Activated T-helper 2 cell treated with anti-CD3 and anti-CD28 coated beads, Interferon-gamma antibody, Interleukin-2, Interleukin-4, amounts not matched to agents 10 μg/mL and 5 μg/mL and 100 μg/mL, durations not matched to agents 14 hours and 24 hours and 36 hours (primary cell): ENCODE data around the gene PARVA. TPM values are rescaled to one million over a fixed set of nuclear protein-coding genes. Genes with fewer than 3 reads are reported as not detected.
A peak's percentile ranks its signal among the peaks of the same experiment; 100 is the strongest.
"Not testable (repeated sequence)": the region's sequence is repeated elsewhere in the genome, so short reads cannot be mapped to it uniquely, and the experiment has no call there.

Experiments used
- DNase-seq: peaks from one replicate; pipeline ENCODE4 v3.0.0; 2021; ENCODE audit warnings: low spot score
- H3K27ac Mint-ChIP-seq: one replicate; pipeline ENCODE4 v1.8.0; 2021; ENCODE audit warnings: mixed read lengths
- H3K27me3 Mint-ChIP-seq: one replicate; pipeline ENCODE4 v1.8.0; 2021; ENCODE audit warnings: low read depth, mixed read lengths
- H3K36me3 Mint-ChIP-seq: one replicate; pipeline ENCODE4 v1.8.0; 2021; ENCODE audit warnings: low read depth, mixed read lengths
- H3K4me1 Mint-ChIP-seq: one replicate; pipeline ENCODE4 v1.8.0; 2021; ENCODE audit warnings: low read depth, mixed read lengths
- H3K4me3 Mint-ChIP-seq: one replicate; pipeline ENCODE4 v1.8.0; 2021; ENCODE audit warnings: low read depth, mild to moderate bottlenecking, moderate library complexity, mixed read lengths
- H3K9me3 Mint-ChIP-seq: one replicate; pipeline ENCODE4 v1.8.0; 2021; ENCODE audit warnings: mixed read lengths
- intact Hi-C: fragments of 100-400 bp; cut with micrococcal nuclease; formaldehyde crosslinking; loops from one replicate; pipeline ENCODE4 v1.15.1; 2023
- total RNA-seq: library from RNA; stranded (reverse); gene quantifications from 2 replicates; pipeline ENCODE4 v1.2.3, GENCODE V29; 2022

PARVA gene
- total RNA-seq: not detected in 2 replicates

- H3K9me3 Mint-ChIP-seq: no peaks in the 10 kb centered on the region
- H3K4me3 Mint-ChIP-seq: peak within 1 kb of the TSS; percentile 52
- H3K27ac Mint-ChIP-seq: no peak within 1 kb of the TSS
- H3K36me3 Mint-ChIP-seq: no peaks in the 10 kb centered on the region
- intact Hi-C loops: no loop called here
- peaks cover 64% of the 10 kb centered on the region for H3K27me3 Mint-ChIP-seq
- peaks cover 6% of the 10 kb centered on the region for H3K4me1 Mint-ChIP-seq
- DNase-seq: no peak
Measured at GRCh38 chr11:12377106-12377823, at the start of gene PARVA. TSS of gene PARVA (plus strand) at chr11:12377571. CDS start at chr11:12377648, 77 bp downstream.

GRCh38 chr11:12329169-12329568 lies 48.2 kb upstream of the PARVA start:
- H3K4me3 Mint-ChIP-seq: no peak overlapping the region
- H3K9me3 Mint-ChIP-seq: no peaks in the 10 kb centered on the region
- no peak overlapping the region for H3K27ac Mint-ChIP-seq
- peaks cover 3% of the 10 kb centered on the region for H3K4me1 Mint-ChIP-seq
- no peaks in the 10 kb centered on the region for H3K27me3 Mint-ChIP-seq
- intact Hi-C loops: no loop called here
- no peak for DNase-seq
- H3K36me3 Mint-ChIP-seq: peaks cover 5% of the 10 kb centered on the region

- Mint-ChIP-seq H3K36me3 (peaks cover 5% of the 10 kb centered on the region), H3K4me3 (no peak overlapping the region), H3K9me3 (no peaks in the 10 kb centered on the region), H3K27ac (no peak overlapping the region), H3K4me1 (peaks cover 3% of the 10 kb centered on the region), H3K27me3 (no peaks in the 10 kb centered on the region)
- intact Hi-C loops: loop anchor here (2.0 kb wide), 1 partner anchor 565 kb away; no protein-coding TSS in a partner anchor
- DNase-seq: no peak
Measured at GRCh38 chr11:12329797-12330196, 47.6 kb upstream of the PARVA start.

- Mint-ChIP-seq H3K9me3 (no peaks in the 10 kb centered on the region), H3K4me1 (peaks cover 3% of the 10 kb centered on the region), H3K36me3 (peaks cover 4% of the 10 kb centered on the region), H3K27me3 (no peaks in the 10 kb centered on the region), H3K4me3 (no peak overlapping the region), H3K27ac (no peak overlapping the region)
- intact Hi-C loops: loop anchor here (2.0 kb wide), 1 partner anchor 564 kb away; no protein-coding TSS in a partner anchor
- no peak for DNase-seq
Measured at GRCh38 chr11:12330485-12331231, 46.7 kb upstream of the PARVA start.

- Mint-ChIP-seq H3K4me1 (peaks cover 3% of the 10 kb centered on the region), H3K36me3 (no peaks in the 10 kb centered on the region), H3K9me3 (no peaks in the 10 kb centered on the region), H3K4me3 (no peak overlapping the region), H3K27me3 (no peaks in the 10 kb centered on the region), H3K27ac (no peak overlapping the region)
- intact Hi-C loops: loop anchor here (2.0 kb wide), 1 partner anchor 563 kb away; no protein-coding TSS in a partner anchor
- DNase-seq: peak; percentile 43
Measured at GRCh38 chr11:12331239-12331874, 46.0 kb upstream of the PARVA start.

GRCh38 chr11:12343526-12343925 lies 33.8 kb upstream of the PARVA start:
- Mint-ChIP-seq H3K36me3 (no peaks in the 10 kb centered on the region), H3K4me3 (no peak overlapping the region), H3K27ac (no peak overlapping the region), H3K9me3 (no peaks in the 10 kb centered on the region), H3K4me1 (no peaks in the 10 kb centered on the region), H3K27me3 (no peaks in the 10 kb centered on the region)
- intact Hi-C loops: no loop called here
- DNase-seq: no peak

- Mint-ChIP-seq H3K4me3 (no peak overlapping the region), H3K36me3 (peaks cover 4% of the 10 kb centered on the region), H3K9me3 (no peaks in the 10 kb centered on the region), H3K27me3 (no peaks in the 10 kb centered on the region), H3K4me1 (peaks cover 14% of the 10 kb centered on the region), H3K27ac (no peak overlapping the region)
- no peak for DNase-seq
- intact Hi-C loops: no loop called here
Measured at GRCh38 chr11:12353534-12353933, 23.8 kb upstream of the PARVA start.

- H3K27ac Mint-ChIP-seq: no peak overlapping the region
- peaks cover 4% of the 10 kb centered on the region for H3K36me3 Mint-ChIP-seq
- no peak for DNase-seq
- H3K4me1 Mint-ChIP-seq: peaks cover 14% of the 10 kb centered on the region
- no peaks in the 10 kb centered on the region for H3K9me3 Mint-ChIP-seq
- H3K4me3 Mint-ChIP-seq: no peak overlapping the region
- intact Hi-C loops: no loop called here
- H3K27me3 Mint-ChIP-seq: no peaks in the 10 kb centered on the region
Measured at GRCh38 chr11:12354750-12355545, 22.4 kb upstream of the PARVA start.

- H3K27ac Mint-ChIP-seq: no peak overlapping the region
Measured at GRCh38 chr11:12356944-12357655, 20.3 kb upstream of the PARVA start.

GRCh38 chr11:12357697-12358096 lies 19.7 kb upstream of the PARVA start:
- H3K4me3 Mint-ChIP-seq, H3K36me3 Mint-ChIP-seq, DNase-seq, intact Hi-C loops, H3K27me3 Mint-ChIP-seq, H3K27ac Mint-ChIP-seq, H3K9me3 Mint-ChIP-seq: not testable (repeated sequence)
- H3K4me1 Mint-ChIP-seq: peaks cover 11% of the 10 kb centered on the region

More at GRCh38 chr11:12356944-12357655, 20.3 kb upstream of the PARVA start:
- H3K27me3 Mint-ChIP-seq: no peaks in the 10 kb centered on the region
- no peak overlapping the region for H3K4me3 Mint-ChIP-seq
- peaks cover 11% of the 10 kb centered on the region for H3K4me1 Mint-ChIP-seq
- peaks cover 4% of the 10 kb centered on the region for H3K36me3 Mint-ChIP-seq
- intact Hi-C loops: no loop called here
- H3K9me3 Mint-ChIP-seq: no peaks in the 10 kb centered on the region
- DNase-seq: no peak

GRCh38 chr11:12358302-12359188 lies 18.8 kb upstream of the PARVA start:
- Mint-ChIP-seq H3K27me3 (no peaks in the 10 kb centered on the region), H3K27ac (no peak overlapping the region), H3K9me3 (no peaks in the 10 kb centered on the region), H3K36me3 (peaks cover 4% of the 10 kb centered on the region), H3K4me1 (peaks cover 11% of the 10 kb centered on the region), H3K4me3 (no peak overlapping the region)
- intact Hi-C loops: no loop called here
- no peak for DNase-seq
